ENCODE results near the gene PLXNB3.
A peak's percentile ranks its signal among the peaks of the same experiment; 100 is the strongest.
"Not testable (repeated sequence)": the region's sequence is repeated elsewhere in the genome, so short reads cannot be mapped to it uniquely, and the experiment has no call there.

PLXNB3 gene

GRCh38 chrX:153816831-153817690, 53.0 kb downstream of the PLXNB3 start:
- DNase-seq (ENCODE audit: low spot score), result peak; percentile 3

GRCh38 chrX:153818064-153818463, 54.0 kb downstream of the PLXNB3 start:
- not testable (repeated sequence) for DNase-seq (ENCODE audit: low spot score)

GRCh38 chrX:153818571-153819383, 54.7 kb downstream of the PLXNB3 start:
- DNase-seq (ENCODE audit: low spot score), result peak; percentile 86

- DNase-seq (ENCODE audit: low spot score), result no peak
Observed at GRCh38 chrX:153819384-153820040, 55.5 kb downstream of the PLXNB3 start.

- no peak for DNase-seq (ENCODE audit: low spot score)
Observed at GRCh38 chrX:153820601-153821000, 56.6 kb downstream of the PLXNB3 start.

GRCh38 chrX:153821066-153821465, 57.0 kb downstream of the PLXNB3 start:
- no peak for DNase-seq (ENCODE audit: low spot score)

GRCh38 chrX:153824348-153824747, 60.3 kb downstream of the PLXNB3 start:
- DNase-seq (ENCODE audit: low spot score), result no peak

- DNase-seq (ENCODE audit: low spot score), result no peak
Observed at GRCh38 chrX:153825042-153825441, 61.0 kb downstream of the PLXNB3 start.

All from iPS-NIHi11 (cell line).